WTC11 (cell line): ENCODE data around the gene GPR183. TPM values are rescaled to one million over a fixed set of nuclear protein-coding genes. Genes with fewer than 3 reads are reported as not detected.

Source experiments
- ATAC-seq: fragments of 200-7000 bp; cut with Tn5 transposase; 2 replicates; pipeline ENCODE4 v1.10.0; 2021; ENCODE audit warnings: mild to moderate bottlenecking, moderate library complexity
- CTCF ChIA-PET: fragments of 300-600 bp; sonication (Branson Sonifier 250); formaldehyde crosslinking; loops from one replicate; lab custom pipeline; 2021; ENCODE audit warnings: antibody characterized with exemption; lab: Charles Lee
- POLR2A ChIA-PET: fragments of 350-600 bp; sonication (Branson Sonifier 250); formaldehyde crosslinking; loops from one replicate; lab custom pipeline; 2021; ENCODE audit warnings: antibody characterized with exemption; lab: Charles Lee
- DNase-seq: peaks from one replicate; pipeline ENCODE4 v3.0.0; 2021; ENCODE audit warnings: low spot score
- H3K27ac Mint-ChIP-seq: 2 replicates; pipeline ENCODE4 v1.8.0; 2021; ENCODE audit warnings: mixed read lengths
- H3K27me3 Mint-ChIP-seq: 2 replicates; pipeline ENCODE4 v1.8.0; 2021; ENCODE audit warnings: low read depth, mild to moderate bottlenecking, moderate library complexity, mixed read lengths
- H3K36me3 Mint-ChIP-seq: 2 replicates; pipeline ENCODE4 v1.8.0; 2021; ENCODE audit warnings: mixed read lengths
- H3K4me1 Mint-ChIP-seq: 2 replicates; pipeline ENCODE4 v1.8.0; 2022; ENCODE audit warnings: mixed read lengths
- H3K4me3 Mint-ChIP-seq: 2 replicates; pipeline ENCODE4 v1.8.0; 2021; ENCODE audit warnings: mild to moderate bottlenecking, moderate library complexity, mixed read lengths
- H3K9me3 Mint-ChIP-seq: 2 replicates; pipeline ENCODE4 v1.8.0; 2021; ENCODE audit warnings: mixed read lengths
- E2F4 ChIP-seq: sonication (generic); formaldehyde crosslinking; IDR thresholded peaks from 2 replicates; pipeline ENCODE4 v1.8.1; 2022; ENCODE audit warnings: low read depth, mild to moderate bottlenecking, moderate library complexity, missing genetic modification reagents, borderline replicate concordance
- ELF4 ChIP-seq: sonication (generic); formaldehyde crosslinking; IDR thresholded peaks from 2 replicates; pipeline ENCODE4 v1.8.1; 2022; ENCODE audit warnings: low read depth, mild to moderate bottlenecking, moderate library complexity, missing genetic modification reagents
- EMX1 ChIP-seq: fragments of 250-450 bp; sonication (Bioruptor Pico); IDR thresholded peaks from 2 replicates; pipeline ENCODE4 v1.8.0; 2021; ENCODE audit warnings: mild to moderate bottlenecking
- ERG ChIP-seq: fragments of 250-450 bp; sonication (Bioruptor Pico); IDR thresholded peaks from 2 replicates; pipeline ENCODE4 v1.8.0; 2021; ENCODE audit warnings: mild to moderate bottlenecking
- FOXP1 ChIP-seq: sonication (generic); formaldehyde crosslinking; IDR thresholded peaks from 2 replicates; pipeline ENCODE4 v1.8.0; 2022; ENCODE audit warnings: missing genetic modification reagents, mild to moderate bottlenecking, moderate library complexity, borderline replicate concordance
- FOXP4 ChIP-seq: sonication (generic); formaldehyde crosslinking; IDR thresholded peaks from 2 replicates; pipeline ENCODE4 v1.8.0; 2022; ENCODE audit warnings: mild to moderate bottlenecking, missing genetic modification reagents
- IRF2 ChIP-seq: sonication (generic); formaldehyde crosslinking; IDR thresholded peaks from 2 replicates; pipeline ENCODE4 v1.8.0; 2022; ENCODE audit warnings: low read depth, missing genetic modification reagents, borderline replicate concordance
- JAZF1 ChIP-seq: fragments of 250-450 bp; sonication (Bioruptor Pico); IDR thresholded peaks from 2 replicates; pipeline ENCODE4 v1.9.0; 2021; ENCODE audit warnings: moderate library complexity, mild to moderate bottlenecking, inconsistent platforms
- KAT7 ChIP-seq: sonication (generic); formaldehyde crosslinking; IDR thresholded peaks from 2 replicates; pipeline ENCODE4 v1.8.1; 2023; ENCODE audit warnings: missing genetic modification reagents, mild to moderate bottlenecking, borderline replicate concordance
- NFATC4 ChIP-seq: fragments of 250-450 bp; sonication (Bioruptor Pico); IDR thresholded peaks from 2 replicates; pipeline ENCODE4 v1.9.0; 2021; ENCODE audit warnings: mild to moderate bottlenecking
- PRRX2 ChIP-seq: fragments of 250-450 bp; sonication (Bioruptor Pico); IDR thresholded peaks from 2 replicates; pipeline ENCODE4 v1.8.0; 2021; ENCODE audit warnings: mild to moderate bottlenecking
- SMAD3 ChIP-seq: sonication (generic); formaldehyde crosslinking; IDR thresholded peaks from 2 replicates; pipeline ENCODE4 v1.8.0; 2022; ENCODE audit warnings: missing genetic modification reagents, mild to moderate bottlenecking, borderline replicate concordance
- SOX15 ChIP-seq: fragments of 250-450 bp; sonication (Bioruptor Pico); IDR thresholded peaks from 2 replicates; pipeline ENCODE4 v1.9.0; 2021; ENCODE audit warnings: mild to moderate bottlenecking
- TCF7 ChIP-seq: sonication (generic); formaldehyde crosslinking; IDR thresholded peaks from 2 replicates; pipeline ENCODE4 v1.8.0; 2022; ENCODE audit warnings: mild to moderate bottlenecking, low read depth, missing genetic modification reagents, moderate library complexity
- TEAD4 ChIP-seq: sonication (generic); formaldehyde crosslinking; IDR thresholded peaks from 2 replicates; pipeline ENCODE4 v1.8.0; 2022; ENCODE audit warnings: mild to moderate bottlenecking, missing genetic modification reagents
- USF2 ChIP-seq: sonication (generic); formaldehyde crosslinking; IDR thresholded peaks from 2 replicates; pipeline ENCODE4 v1.8.1; 2023; ENCODE audit warnings: mild to moderate bottlenecking, missing genetic modification reagents, moderate library complexity
- ZMAT4 ChIP-seq: fragments of 250-450 bp; sonication (Bioruptor Pico); IDR thresholded peaks from 2 replicates; pipeline ENCODE4 v1.9.0; 2021; ENCODE audit warnings: mild to moderate bottlenecking
- ZNF281 ChIP-seq: sonication (generic); formaldehyde crosslinking; IDR thresholded peaks from 2 replicates; pipeline ENCODE4 v1.8.0; 2023; ENCODE audit warnings: mild to moderate bottlenecking, missing genetic modification reagents
- ZNF396 ChIP-seq: fragments of 250-450 bp; sonication (Bioruptor Pico); IDR thresholded peaks from 2 replicates; pipeline ENCODE4 v1.8.0; 2021; ENCODE audit warnings: mild to moderate bottlenecking, moderate library complexity, borderline replicate concordance
- ZNF671 ChIP-seq: fragments of 250-450 bp; sonication (Bioruptor Pico); IDR thresholded peaks from 2 replicates; pipeline ENCODE4 v1.8.0; 2021; ENCODE audit warnings: mild to moderate bottlenecking
- total RNA-seq: library from RNA; stranded (reverse); gene quantifications from 3 replicates; pipeline ENCODE4 v1.2.3, GENCODE V29; 2021

The GPR183 gene
- total RNA-seq, 1 experiment from 2014 or later: 0.13 TPM

- TF ChIP-seq ZNF281 (CRISPR knock-in tag) (no peak), IRF2 (CRISPR knock-in tag) (no peak)
Observed at GRCh38 chr13:99311137-99311536, 3.9 kb upstream of the GPR183 start (continued).

GRCh38 chr13:99310382-99311031, 3.3 kb upstream of the GPR183 start:
- ChIA-PET CTCF (interaction anchor here (1.3 kb wide), 1 partner anchor 134 kb away, joined by 4 read pairs; no protein-coding TSS in a partner anchor), POLR2A (no interaction called here)
- H3K4me3 Mint-ChIP-seq: no peak overlapping the region
- ATAC-seq (no peak), DNase-seq (no peak)
- H3K27ac Mint-ChIP-seq: no peak overlapping the region
- H3K9me3 Mint-ChIP-seq: no peaks in the 10 kb centered on the region
- TF ChIP-seq TCF7 (no peak), FOXP1 (CRISPR knock-in tag) (no peak), TEAD4 (CRISPR knock-in tag) (no peak), ZMAT4 (CRISPR knock-in tag) (no peak), ZNF396 (CRISPR knock-in tag) (no peak), USF2 (CRISPR knock-in tag) (no peak), ZNF671 (CRISPR knock-in tag) (no peak), ERG (no peak), SMAD3 (CRISPR knock-in tag) (no peak), KAT7 (CRISPR knock-in tag) (no peak), SOX15 (CRISPR knock-in tag) (no peak), ZNF281 (CRISPR knock-in tag) (no peak), FOXP4 (CRISPR knock-in tag) (no peak), ELF4 (CRISPR knock-in tag) (no peak), E2F4 (no peak), NFATC4 (CRISPR knock-in tag) (no peak), EMX1 (CRISPR knock-in tag) (no peak), JAZF1 (CRISPR knock-in tag) (no peak), PRRX2 (CRISPR knock-in tag) (no peak)
- H3K27me3 Mint-ChIP-seq: no peaks in the 10 kb centered on the region
- H3K36me3 Mint-ChIP-seq: peaks cover 5% of the 10 kb centered on the region
- peaks cover 32% of the 10 kb centered on the region for H3K4me1 Mint-ChIP-seq
